Activated effector memory CD4-positive, alpha-beta T cell treated with Interleukin-2 at 50 U/mL for 16 hours (primary cell): ENCODE results near the gene EID2.

Experiments
- DNase-seq: peaks from one replicate; pipeline ENCODE4 v3.0.0-alpha.2; 2020

EID2 gene

GRCh38 chr19:39533003-39533512 lies 6.9 kb downstream of the EID2 start:
- no peak for DNase-seq

GRCh38 chr19:39532233-39533002 lies 7.5 kb downstream of the EID2 start, which contains the start of gene EID2B:
Gene EID2B, minus strand, starts transcription at chr19:39532852. Its CDS starts 50 bp downstream, at chr19:39532802.
- peak; percentile 87 for DNase-seq

GRCh38 chr19:39531834-39532232 lies 8.1 kb downstream of the EID2 start:
- DNase-seq, result no peak

DNA sequence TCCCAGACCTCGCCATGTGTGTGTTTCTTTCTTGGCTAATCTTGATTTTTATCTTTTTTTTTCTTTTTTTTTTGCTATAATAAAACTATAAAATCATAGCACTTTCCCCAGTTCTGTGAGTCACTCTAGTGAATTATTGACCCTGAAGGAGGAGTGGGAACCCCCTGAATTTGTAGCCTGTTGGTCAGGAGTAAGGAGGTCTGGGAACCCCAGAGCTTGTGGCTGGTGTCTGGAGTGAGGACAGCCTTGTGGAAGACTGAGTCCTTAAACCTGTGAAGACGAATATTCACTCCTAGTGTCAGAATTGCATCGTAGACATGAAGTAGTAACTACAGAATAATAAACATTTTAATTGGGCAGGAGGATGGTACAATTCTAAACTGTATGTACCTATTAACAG lies 14.8 kb downstream of the EID2 start:
- no peak for DNase-seq

DNA sequence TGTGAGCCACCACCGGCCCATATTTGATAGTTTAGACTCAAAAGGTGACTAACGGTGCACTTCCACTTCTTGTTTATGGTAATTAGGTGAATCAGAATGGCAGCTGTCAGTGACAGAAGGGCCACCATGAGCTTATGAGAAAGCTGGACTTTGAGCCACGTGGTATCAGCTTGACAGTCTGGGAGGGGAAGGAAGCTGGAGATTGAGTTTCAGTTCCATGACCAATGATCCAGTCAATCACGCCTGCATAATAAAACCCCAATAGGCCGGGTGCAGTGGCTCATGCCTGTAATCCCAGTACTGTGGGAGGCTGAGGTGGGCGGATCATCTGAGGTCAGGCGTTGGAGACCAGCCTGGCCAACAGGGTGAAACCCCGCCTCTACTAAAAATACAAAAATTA lies 15.5 kb downstream of the EID2 start:
- no peak for DNase-seq

GRCh38 chr19:39520541-39521484 lies 19.1 kb downstream of the EID2 start:
- no peak for DNase-seq

DNA sequence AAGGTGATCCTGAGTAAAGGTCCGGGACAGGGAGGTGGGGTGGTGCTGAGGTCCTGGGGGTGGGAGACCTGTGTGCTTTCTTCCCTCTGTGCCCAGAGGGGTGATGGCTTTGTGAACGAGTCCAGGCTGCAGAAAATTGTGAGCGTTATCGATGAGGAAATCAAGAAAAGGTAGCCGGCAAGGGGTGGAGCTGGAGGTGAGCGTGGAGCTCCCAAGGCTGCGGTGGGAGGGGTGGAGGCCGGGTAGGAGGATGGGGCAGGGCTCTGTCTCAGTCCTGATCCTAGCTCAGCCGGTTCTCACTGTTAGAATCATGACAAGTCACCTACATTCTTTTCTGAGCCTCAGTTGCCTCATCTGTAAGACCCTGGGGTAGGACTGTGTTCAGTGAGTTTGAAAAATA lies 21.0 kb downstream of the EID2 start:
- no peak for DNase-seq

DNA sequence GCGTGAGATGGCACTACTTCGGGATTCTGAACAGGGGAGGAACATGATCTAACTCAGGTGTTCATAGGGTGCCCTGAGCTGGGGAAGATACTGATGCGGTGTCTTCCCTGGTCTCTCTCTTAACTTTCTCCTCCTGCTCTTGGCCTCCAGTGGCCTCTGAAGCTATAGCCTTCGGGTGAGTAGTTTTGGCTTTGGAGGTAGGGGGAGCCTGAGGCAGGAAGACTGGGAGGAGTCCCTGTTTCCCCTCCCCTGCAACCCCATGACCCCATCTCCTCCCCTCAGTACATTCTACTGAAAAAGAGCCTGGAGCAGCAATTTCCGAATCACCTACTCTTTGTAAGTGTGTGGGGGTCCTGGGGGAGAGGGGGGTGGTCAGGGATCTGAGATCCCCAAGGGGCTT lies 21.5 kb downstream of the EID2 start:
- no peak for DNase-seq

DNA sequence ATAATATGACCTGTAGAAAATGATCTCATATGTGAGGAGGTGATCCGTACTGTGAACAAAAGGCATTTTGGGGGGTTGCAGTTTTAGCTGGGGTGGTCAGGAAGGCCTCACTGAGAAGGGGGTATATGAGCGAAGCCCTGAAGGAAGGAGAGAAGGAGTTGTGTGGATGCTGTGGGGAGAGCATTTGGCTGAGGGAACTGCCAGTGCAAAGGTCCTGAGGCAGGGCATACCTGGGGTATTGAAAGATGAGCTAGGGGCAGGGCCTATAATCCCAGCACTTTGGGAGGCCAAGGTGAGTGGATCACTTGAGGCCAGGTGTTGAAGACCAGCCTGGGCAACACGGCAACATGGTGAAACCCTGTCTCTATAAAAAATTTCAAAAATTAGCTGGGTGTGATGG lies 22.5 kb downstream of the EID2 start:
- no peak for DNase-seq

GRCh38 chr19:39516270-39516669 lies 23.7 kb downstream of the EID2 start:
- DNase-seq, result no peak

DNA sequence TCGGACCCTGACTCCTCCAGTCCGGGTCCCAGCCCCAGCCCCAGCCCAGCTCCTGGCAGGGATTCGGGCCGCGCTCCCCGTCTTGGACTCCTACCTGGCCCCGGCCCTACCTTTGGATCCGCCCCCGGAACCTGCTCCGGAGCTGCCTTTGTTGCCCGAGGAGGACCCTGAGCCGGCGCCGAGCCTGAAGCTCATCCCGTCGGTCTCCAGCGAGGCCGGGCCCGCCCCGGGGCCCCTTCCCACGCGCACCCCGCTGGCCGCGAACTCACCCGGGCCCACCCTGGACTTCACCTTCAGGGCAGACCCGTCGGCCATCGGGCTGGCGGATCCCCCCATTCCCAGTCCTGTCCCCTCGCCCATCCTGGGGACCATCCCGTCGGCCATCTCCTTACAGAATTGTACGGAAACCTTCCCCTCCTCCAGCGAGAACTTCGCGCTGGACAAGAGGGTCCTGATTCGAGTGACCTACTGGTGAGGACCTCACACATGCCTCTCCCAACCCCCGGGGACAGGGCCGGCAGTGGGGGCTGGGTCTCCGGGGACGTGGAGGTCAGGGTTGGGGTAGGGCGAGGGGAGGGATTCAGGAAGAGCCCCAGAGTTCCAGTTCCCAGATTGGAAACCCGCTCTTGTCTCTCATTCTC lies 24.3 kb downstream of the EID2 start:
- DNase-seq, result no peak

DNA sequence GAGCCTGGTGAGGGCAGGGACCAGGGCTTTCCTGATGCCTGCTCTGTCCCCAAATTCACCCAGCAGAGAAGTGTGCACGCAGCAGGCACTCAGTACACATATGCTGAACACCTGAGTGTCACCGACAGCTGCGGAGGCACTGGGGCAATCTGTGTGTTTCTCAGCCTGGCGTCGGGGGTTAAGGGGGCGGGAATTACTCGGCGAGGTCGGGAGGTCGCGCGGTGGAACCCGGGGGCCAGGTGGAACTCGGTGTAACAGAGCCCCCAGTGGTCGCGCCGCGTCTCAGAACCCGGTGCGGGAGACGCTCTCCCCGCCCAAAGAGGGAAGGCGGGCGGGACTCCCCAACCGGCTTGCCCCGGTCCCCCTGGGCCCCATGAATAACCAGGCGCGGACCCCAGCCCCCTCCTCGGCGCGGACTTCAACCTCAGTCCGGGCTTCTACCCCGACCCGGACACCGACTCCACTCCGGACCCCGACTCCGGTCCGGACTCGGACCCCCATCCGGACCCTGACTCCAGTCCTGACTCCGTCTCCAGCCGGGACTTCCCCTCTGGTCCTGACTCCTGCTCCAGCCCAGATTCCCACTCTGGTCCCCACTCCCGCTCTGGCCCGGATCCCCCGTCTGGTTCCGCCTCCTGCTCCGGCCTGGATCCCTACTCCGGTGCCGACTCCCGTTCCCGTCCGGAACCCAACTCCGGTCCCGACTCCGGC lies 25.0 kb downstream of the EID2 start, which contains the start of gene SELENOV:
SELENOV (plus strand) TSS at position 300 of the 711 bp plus-strand sequence; CDS start at position 374, 74 bp downstream.
- no peak for DNase-seq

- no peak for DNase-seq
Measured at GRCh38 chr19:39512988-39513387, 27.0 kb downstream of the EID2 start.

GRCh38 chr19:39509233-39509632 lies 30.7 kb downstream of the EID2 start:
- no peak for DNase-seq

DNA sequence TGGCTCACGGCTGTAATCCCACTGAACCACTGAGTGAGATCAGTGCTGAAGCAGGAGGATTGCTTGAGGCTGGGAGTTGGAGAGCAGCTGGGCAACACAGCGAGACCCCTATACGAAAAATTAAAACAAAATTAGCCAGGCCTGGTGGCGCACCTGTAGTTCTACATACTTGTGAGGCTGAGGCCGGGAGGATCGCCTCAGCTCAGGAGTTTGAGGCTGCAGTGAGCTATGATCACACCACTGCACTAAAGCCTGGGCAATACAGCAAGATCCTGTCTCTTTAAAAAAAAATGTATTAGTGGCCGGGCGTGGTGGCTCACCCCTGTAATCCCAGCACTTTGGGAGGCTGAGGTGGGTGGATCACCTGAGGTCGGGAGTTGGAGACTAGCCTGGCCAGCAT lies 31.3 kb downstream of the EID2 start:
- no peak for DNase-seq

DNA sequence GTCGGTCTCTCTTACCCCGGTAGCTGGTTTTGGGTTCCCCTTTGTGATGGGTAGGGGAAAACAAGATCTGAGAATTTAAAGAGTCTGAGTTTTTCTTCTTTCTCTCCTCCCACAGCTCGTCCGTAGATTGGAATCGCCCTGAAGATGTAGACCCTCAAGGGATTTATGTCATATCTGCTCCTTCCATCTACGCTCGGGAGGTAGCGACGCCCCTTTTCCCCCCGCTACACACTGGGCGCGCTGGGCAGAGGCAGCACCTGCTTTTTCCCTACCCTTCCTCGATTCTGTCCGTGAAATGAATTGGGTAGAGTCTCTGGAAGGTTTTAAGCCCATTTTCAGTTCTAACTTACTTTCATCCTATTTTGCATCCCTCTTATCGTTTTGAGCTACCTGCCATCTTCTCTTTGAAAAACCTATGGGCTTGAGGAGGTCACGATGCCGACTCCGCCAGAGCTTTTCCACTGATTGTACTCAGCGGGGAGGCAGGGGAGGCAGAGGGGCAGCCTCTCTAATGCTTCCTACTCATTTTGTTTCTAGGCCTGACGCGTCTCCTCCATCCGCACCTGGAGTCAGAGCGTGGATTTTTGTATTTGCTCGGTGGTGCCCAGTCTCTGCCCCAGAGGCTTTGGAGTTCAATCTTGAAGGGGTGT lies 32.1 kb downstream of the EID2 start:
- no peak for DNase-seq

DNA sequence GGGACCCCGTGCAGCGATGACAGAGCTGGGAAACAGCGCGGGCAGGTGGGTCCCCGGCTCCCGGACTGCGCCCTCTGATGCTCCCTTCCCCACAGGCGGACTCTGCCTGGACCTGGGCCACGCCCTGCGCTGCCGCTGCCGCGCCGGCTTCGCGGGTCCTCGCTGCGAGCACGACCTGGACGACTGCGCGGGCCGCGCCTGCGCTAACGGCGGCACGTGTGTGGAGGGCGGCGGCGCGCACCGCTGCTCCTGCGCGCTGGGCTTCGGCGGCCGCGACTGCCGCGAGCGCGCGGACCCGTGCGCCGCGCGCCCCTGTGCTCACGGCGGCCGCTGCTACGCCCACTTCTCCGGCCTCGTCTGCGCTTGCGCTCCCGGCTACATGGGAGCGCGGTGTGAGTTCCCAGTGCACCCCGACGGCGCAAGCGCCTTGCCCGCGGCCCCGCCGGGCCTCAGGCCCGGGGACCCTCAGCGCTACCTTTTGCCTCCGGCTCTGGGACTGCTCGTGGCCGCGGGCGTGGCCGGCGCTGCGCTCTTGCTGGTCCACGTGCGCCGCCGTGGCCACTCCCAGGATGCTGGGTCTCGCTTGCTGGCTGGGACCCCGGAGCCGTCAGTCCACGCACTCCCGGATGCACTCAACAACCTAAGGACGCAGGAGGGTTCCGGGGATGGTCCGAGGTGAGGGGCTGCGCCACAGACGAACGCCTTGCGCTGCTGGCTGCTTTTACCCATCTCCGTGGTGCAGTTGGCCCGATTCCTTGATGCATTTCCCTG lies 32.8 kb downstream of the EID2 start:
- peak; percentile 29 for DNase-seq

DNA sequence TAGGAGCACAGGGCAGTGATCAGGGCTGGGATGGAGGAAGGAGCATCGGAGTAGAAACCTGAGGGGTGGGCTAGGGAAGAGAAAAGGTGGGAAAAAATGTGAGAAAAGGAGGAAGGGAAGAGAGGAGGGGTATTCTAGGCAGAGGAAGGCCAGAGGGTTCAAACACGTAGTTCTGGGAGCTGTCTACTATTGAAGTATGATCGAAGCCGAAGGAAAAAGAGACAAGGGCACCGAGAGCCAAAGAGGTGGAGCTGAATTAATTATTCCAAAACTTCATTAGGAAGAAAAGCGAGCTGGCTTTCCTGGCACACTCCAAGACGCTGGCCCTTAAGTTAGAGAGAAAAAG lies 33.4 kb downstream of the EID2 start:
- no peak for DNase-seq

DNA sequence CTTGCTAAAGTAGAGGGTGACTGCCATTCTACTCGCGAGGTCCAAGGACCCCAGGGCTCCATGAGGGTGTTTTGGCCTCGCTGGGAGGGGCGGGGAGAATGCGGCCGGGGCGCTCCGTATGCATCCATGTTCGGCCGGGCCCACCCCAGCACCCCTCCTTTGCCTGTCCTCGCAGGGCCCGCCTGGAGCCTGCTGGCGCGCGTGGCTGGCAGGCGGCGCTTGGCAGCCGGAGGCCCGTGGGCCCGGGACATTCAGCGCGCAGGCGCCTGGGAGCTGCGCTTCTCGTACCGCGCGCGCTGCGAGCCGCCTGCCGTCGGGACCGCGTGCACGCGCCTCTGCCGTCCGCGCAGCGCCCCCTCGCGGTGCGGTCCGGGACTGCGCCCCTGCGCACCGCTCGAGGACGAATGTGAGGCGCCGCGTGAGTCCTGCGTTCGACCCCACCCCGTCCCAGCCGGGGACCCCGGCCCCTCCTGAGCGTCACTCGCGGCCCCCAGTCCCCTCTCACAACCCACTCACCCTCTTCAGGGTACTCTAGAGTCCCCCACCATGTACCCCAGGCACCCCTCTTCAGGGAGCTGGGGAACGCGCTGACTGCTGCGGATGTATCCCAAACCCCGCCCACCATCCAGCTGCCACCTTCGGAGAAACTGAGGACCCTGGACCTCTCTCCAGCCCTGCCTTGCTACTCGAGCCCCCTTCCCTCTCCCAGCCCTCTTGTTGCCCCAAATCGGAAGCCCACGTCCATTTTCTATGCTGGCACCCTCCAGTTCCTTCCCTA lies 37.1 kb downstream of the EID2 start:
- peak; percentile 67 for DNase-seq

DNA sequence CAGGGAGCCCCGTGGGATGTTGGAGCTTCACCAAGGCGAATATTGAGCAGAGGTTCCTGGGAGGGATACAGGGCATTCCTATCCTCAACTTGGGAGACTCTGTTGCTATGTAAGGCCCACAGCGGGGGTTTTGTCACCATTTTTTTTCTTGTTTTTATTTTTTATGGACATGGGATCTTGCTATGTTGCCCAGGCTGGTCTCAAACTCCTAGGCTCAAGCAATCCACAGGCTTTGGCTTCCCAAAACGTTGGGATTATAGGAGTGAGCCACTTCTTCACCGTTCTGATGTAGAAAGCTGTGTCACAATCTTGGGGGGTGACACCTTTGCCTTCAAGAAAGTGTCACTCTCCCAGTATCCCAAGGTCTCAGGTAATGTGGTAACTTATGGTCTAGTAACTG lies 38.6 kb downstream of the EID2 start:
- no peak for DNase-seq
